Measurements from ENCODE around the gene MYL11. TPM values are rescaled to one million over a fixed set of nuclear protein-coding genes. Genes with fewer than 3 reads are reported as not detected.

Gene MYL11
- total RNA-seq, 1 donor from 2014 or later: not detected

DNA sequence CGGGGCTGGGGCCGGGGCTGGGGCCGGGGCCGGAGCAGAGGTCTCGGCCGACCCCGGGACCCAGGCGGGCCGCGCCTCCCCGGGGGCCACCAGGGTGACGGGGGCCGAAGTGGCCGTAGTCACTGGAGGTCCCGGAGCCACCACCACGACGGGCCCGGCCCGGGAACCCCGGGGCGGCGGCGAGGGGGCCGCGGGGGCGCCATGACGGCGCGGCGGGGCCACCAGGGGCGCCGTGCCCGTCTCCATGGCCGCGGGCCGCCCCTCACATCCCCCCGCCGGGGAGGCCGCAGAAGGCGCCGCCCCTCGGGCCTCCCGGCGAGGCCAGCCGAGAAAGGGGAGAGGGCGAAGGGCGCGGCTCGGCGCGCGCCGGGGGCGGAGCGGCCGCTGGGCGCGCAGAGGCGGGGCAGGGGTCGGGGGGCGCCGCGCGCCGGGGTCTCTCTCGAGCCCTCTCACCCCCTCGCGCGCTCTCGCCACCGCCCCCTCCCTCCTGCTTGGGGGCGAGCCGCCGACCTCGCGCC lies 4.6 kb upstream of the MYL11 start:
- intact Hi-C loops (cut with micrococcal nuclease): loop anchor here (1.0 to 2.0 kb wide), 10 partner anchors 8 to 373 kb away; partner anchors contain the start of genes ALDOA, CD2BP2, DCTPP1 and FBRS

DNA sequence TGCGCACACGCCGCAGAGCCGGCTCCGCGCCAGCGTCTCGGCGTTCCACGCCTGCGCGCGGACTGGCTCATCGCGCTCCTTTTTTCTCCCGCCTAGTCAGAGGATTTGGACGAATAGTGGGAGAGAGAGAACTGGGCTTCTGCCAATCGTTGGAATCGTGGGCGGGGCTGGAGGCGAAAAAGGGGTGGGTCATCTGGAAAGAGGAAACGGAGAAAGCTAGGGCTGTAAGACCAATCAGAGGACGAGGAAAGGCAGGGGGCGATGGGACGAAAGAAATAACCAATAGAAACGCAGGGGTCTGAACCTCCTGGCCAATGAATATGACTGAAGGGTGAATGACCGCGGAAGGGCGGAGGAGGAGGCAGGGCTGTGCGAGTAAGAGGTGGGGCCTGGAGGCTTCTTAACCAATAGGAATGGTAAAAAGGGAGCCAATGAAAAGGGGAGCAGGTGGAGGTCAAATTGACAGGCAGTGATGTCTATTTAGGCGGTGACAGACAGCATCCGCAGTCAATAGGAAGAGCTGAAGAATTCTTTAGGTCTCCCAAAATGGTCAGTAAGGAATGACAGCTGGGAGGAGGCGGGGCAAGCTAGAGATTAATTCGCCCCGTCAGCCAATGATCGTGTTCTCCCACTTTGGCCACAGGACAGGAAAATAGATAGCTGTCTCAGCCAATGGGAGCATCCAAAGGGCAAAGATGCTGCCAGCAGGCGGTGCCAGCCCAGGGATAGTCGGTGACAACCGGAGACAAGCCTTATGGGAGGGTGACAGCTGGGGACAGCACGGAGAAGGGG lies 4.0 kb upstream of the MYL11 start, which contains the start of gene TBC1D10B:
Gene TBC1D10B, minus strand, starts transcription at position 39 of the 792 bp plus-strand sequence. CDS start 311 bp downstream, outside the sequence.
- intact Hi-C loops (cut with micrococcal nuclease): loop anchor here (1.0 to 2.0 kb wide), 13 partner anchors 8 to 374 kb away; partner anchors contain the start of genes ALDOA, CD2BP2, DCTPP1 and FBRS

DNA sequence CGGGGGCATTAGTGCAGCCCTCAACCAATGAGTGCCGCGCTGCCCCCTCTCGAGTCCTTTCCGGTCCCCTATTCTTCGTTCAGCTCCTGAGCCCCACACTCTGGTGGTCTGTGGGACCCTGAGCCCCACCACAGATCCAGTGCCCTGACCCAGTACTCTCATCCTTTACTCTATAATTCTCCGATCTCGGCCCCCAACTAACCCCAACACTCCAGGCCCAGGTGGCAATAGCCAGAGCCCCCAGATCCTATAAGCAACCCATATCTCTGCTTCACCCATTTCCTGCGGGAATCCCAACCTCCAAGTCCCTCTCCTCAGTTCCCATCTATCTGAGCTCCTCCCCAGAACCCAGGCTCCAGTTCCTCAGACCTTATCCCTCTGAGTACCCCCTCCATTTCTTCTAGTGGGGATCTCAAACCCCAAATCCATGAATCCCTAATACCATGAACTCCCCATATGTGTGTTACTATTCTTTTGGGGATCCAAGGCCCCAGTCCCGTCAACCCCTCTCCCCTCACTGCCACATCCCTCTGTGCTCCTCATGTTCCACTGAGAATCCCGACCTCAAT lies 3.3 kb upstream of the MYL11 start:
- intact Hi-C loops (cut with micrococcal nuclease): loop anchor here (1.0 to 2.0 kb wide), 6 partner anchors 36 to 375 kb away; partner anchors contain the start of genes ALDOA, INO80E, TBX6 and ZNF771

DNA sequence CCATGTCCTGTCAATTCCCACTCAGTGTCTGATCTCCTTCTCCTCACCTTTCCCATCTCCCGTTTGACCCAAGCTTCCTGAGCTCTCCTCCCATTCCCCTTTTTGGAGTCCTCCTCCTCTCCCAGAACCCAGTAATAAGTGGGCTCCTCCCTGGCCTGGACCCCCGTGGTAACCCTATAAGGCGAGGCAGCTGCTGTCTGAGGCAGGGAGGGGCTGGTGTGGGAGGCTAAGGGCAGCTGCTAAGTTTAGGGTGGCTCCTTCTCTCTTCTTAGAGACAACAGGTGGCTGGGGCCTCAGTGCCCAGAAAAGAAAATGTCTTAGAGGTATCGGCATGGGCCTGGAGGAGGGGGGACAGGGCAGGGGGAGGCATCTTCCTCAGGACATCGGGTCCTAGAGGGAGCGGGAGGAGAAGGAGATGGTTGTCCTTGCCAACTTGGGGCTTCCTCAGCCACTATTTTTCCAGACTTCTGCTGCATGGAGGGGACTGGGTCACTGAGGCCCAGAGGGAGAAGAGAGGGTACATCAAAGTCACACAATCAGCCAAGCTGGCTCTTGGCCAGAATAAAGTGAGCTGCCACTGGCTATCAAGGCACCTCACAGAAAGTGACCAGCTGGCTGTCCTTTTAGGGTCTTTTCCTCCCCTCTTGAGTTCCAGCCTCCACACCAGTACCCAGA lies 2.4 kb upstream of the MYL11 start:
- intact Hi-C loops (cut with micrococcal nuclease): no loop called here

DNA sequence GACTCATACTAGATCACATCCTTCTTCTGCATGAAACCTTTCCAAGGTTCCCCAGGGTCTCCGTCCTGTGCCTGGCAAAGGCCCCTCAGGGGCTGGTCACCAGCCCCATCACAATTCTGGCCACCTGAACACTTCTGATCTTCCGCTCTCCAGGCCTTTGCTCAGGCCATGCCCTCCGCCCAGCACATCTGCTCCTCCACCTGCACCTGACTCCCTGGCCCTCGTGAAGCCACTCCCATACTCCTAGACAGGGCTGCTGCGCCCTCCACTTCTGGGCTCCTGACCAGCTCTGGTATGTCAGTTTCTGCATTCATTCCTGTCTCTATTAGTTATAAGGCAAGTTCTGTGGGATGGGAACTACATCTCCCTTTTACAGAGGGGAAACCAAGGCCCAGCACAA lies 1.9 kb upstream of the MYL11 start:
- intact Hi-C loops (cut with micrococcal nuclease): no loop called here

DNA sequence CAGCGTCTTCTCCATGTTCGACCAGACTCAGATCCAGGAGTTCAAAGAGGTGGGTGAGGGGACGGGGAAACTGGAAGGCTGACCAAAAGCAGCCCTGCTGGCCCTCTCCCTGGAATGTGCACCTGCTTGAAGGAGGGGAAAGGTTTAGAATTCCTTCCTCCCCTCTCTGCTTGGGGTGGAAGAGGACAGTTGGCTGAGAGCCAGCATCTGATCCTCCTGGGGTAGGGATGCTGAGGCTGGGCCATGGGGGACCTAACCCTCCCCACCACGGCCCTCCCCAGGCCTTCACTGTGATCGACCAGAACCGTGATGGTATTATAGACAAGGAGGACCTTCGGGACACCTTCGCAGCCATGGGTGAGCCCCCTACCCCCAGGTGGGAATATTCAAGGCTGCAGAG lies 1.3 kb downstream of the MYL11 start:
- intact Hi-C loops (cut with micrococcal nuclease): no loop called here

DNA sequence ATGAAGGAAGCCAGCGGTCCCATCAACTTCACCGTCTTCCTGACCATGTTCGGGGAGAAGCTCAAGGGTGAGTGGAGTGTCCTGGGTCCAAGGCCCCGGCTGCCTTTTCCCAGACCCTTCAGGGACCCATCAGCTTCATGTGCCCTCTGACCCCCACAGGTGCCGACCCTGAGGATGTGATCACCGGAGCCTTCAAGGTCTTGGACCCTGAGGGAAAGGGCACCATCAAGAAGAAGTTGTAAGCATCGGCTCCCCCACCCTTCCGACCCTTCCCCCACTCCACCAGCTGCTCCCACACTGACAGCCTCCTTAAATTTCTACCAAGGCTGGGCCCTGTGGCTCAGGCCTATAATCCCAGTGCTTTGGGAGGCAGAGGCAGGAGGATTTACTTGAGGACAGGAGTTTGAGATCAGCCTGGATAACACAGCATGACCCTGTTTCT lies 1.9 kb downstream of the MYL11 start:
- intact Hi-C loops (cut with micrococcal nuclease): no loop called here

DNA sequence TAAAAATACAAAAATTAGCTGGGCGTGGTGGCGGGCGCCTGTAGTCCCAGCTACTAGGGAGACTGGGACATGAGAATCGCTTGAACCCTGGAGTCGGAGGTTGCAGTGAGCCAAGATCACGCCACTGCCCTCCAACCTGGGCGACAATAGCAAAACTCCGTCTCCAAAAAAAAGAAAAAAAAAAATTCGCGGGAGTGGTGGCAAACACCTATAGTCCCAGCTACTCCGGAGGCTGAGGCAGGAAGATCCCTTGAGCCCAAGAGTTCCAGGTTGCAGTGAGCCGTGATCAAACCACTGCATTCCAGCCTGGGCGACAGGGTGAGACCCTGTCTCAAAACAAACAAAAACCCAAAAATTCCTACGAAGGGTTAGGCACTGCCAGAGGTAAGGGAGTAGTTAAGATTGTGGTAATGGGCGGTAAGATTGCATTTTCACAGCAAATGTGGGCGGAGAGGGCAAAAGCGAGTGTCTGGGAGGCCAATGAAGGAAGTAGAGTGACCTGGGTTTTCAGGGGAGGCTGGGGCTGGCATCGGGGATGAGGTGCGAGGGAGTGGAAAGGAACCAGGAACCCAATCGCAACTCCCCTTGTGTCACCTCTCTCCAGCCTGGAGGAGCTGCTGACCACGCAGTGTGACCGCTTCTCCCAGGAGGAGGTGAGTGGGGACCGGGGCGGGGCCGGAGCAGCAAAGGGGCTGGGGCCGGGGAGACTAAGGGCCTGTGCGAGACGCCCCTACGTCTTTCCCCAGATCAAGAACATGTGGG lies 2.6 kb downstream of the MYL11 start:
- intact Hi-C loops (cut with micrococcal nuclease): no loop called here

DNA sequence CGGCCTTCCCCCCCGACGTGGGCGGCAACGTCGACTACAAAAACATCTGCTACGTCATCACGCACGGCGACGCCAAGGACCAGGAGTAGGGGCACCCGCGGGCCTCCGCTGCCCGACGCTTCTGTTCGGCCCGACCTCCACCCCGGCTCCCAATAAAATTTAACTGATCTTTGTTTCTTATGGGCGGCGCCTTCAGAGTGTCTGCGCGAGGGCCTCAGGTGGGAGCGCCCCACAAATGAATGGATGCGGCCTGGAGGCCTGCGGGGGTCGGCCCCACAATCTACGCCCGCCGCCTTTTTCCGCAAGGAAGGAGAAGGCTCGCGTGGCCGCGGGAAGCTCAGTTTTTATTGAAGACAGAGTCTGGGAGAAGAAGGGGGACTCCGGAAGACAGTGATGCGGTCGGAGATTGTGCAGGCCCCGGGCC lies 3.2 kb downstream of the MYL11 start:
- intact Hi-C loops (cut with micrococcal nuclease): loop anchor here (1.0 to 2.0 kb wide), 7 partner anchors 8 to 313 kb away; partner anchors contain the start of genes ALDOA, CD2BP2, FBRS and TBC1D10B

DNA sequence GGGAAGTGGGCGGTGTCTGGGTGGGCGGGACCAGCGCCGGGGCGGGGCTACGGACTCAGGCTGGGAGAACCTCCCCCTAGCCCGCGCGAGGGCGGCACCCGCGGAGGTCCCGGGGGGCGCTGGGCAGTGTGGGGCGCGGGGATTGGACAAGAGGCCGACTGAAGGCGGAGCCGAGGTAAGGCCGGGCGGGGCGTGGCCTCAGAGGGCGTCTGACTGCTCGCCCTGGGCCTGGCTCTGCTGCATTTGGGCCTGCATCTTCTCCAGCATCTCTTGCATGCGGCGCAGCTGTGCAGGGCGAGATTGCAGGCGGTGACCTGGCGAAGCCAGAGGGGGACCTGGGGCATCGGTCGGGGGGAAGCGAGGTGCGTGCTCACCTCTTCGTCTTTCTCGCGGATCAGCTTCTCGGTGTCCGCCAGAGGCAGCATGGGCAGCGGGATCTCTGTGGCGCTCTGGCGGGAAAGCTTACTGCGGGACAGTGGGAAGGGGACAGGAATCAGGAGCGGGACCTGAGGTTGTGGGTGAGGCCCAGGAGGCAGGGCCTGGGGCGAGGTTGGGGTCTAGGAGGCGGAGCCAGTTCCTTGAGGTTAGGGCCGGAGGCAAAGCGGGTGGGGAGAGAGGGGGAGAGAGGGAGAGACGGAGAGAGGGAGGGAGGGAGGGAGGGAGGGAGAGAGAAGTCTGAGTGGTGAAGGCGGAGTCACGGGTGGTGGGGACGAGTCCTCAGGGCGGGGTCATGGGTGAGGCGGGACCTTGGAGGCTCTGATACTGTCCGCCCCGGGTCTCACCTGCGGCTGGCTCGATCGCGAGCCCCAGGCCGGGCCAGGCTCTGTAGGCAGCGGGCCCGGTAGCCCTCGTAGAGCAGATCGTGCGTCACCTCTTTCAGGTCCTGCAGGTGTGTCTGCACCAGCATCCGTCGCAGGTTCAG lies 3.9 kb downstream of the MYL11 start:
- intact Hi-C loops (cut with micrococcal nuclease): loop anchor here (1.0 to 2.0 kb wide), 7 partner anchors 8 to 314 kb away; partner anchors contain the start of genes ALDOA, CD2BP2, FBRS and TBC1D10B

DNA sequence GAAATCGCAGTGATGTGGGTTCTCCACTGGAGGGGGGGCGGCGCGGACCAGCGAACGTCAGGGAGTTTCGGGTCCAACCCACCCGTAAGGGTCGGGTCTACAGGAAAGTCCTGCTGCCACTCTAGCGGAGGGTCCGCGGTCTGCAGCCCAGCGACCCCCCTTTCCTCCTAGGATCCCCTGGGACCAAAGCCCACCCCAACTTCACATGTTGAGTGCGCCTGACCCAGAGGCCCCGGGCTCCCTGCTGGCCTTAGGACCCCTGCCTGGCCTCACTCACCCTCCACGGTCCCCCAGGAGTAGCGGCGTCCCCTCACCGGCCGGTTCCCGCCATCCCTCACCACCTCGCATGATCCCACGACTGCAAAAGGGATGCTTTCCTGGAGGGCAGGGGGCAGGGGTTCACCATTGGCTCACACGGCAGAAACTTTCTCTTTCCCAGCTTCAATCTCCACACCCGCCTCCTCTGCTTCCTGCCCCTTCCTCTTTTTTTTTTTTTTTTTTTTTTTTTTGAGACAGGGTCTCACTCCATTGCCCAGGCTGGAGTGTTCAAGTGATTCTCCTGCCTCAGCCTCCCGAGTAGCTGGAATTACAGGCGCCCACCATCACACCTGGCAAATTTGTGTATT lies 4.7 kb downstream of the MYL11 start:
- intact Hi-C loops (cut with micrococcal nuclease): loop anchor here (2.0 kb wide), 2 partner anchors 148 to 314 kb away; partner anchors contain the start of genes ALDOA and ZNF768

DNA sequence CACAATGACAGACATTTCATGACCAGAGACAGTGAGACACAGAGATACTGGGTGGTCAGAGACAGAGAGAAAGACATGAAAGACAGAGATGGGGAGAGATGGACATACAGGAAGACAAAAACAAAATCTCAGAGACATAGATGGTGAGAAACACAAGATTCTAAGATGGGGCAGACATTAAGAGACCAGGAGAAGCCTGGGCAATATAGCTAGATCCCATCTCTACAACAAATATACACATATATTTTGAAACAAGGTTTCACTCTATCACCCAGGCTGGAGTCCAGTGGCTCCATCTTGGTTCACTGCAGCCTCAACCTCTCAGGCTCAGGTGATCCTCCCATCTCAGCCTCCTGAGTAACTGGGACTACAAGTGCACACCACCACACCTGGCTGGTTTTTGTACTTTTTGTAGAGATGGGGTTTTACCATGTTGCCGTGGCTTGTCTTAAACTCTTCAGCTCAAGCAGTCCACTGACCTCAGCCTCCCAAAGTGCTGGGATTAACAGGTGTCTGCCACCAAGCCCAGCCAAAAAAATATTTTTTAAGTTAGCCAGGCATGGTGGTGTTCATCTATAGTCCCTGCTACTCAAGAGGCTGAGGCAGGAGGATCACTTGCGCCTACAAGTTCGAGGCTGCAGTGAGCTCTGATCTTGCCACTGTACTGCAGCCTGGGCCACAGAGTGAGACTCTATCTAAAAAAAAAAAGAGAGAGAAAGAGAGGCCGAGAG lies 5.6 kb downstream of the MYL11 start:
- intact Hi-C loops (cut with micrococcal nuclease): no loop called here

DNA sequence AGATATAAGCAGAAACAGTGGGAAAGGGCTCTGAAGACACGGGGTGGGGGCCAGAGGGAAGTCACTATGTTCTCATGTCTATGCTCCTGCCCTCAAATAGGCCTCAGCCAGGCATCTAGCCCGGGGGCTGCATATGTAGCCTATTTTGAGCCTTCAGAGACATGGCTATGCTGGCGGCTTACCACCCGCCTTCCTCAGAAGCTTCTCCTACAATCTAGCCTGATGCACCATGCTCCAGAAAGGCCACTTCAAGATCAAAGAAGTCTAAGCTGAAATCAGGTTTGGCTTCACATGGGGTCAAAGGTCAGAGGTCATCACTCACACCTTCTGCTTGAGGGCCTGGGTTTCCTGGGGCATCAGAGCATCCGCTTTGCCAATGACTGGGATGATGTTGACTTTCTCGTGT lies 6.2 kb downstream of the MYL11 start:
- intact Hi-C loops (cut with micrococcal nuclease): no loop called here

DNA sequence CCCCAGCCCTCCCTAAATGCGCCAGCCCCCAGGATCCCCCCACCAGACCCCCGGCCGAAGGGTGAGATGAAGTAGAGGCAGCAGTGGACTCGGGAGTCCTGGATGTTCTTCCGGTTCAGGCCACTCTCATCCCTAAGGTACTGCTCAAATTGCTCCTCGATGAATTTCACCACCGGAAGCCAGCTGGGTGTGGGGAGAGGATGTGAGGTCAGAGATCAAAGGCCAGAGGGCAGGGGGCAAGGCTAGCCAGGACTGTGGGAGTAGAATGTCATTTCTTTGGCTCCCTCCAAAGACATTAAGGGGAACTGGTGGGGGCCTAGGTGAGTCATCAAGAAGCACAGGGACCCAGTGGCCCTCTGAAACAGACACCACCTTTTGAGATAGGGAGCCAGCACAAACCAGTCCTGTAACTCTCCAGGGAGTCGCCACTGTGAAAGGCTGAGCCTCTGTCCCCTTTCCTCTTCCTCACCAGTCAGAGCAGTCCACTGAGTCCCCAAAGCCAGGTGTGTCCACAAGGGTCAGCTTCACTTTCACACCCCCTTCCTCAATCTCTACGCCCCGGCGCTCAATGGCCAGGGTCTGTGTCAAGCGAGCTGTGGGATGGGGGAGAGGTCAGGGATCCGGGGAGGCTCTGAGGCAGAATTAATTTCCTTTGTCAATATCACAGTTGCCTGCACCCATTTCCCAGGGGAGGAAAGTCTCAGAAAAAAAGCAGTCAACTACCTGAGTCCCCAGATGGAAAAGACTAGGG lies 6.9 kb downstream of the MYL11 start:
- intact Hi-C loops (cut with micrococcal nuclease): loop anchor here (1.0 kb wide), 2 partner anchors 11 to 26 kb away; partner anchors contain the start of genes TBC1D10B and ZNF771

DNA sequence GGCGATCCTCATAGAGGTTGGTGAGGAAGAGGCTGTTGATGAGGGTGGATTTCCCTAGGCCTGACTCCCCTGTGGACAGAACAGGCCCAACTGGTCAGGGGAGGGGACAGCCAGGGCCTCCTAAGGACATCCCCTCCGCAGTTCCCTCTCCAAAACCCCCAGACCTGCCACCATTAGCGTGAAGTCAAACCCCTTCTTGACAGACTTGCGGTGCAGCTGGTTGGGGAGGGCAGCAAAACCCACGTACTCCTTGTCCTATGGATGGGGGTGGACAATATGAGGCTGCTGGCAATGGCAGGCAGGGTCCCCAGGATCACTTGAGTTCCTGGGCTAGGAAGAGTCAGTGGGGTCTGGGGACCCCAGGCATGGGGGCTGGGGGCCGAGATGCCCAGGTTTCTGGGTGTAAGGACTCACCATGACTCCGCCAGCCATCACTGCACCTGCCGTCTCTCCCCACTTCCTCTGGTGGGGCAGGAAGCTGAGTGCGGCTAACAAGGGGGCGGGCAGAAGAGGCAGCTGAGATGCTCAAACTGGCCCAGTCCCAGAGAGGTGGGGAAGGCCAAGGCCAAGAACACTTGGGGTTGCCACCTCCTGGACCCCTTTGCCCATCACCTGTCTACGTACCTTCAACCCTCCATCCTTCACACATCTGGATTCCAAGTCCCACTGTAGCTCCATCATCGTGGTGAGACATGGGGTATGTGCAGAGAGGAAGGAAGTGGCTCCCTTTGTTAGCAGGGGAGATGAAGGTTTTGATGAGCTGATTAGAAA lies 7.7 kb downstream of the MYL11 start, which contains the start of gene SEPTIN1:
Gene SEPTIN1, minus strand, starts transcription at position 451 of the 771 bp plus-strand sequence. Its CDS starts 19 bp downstream, at position 432.
- intact Hi-C loops (cut with micrococcal nuclease): loop anchor here (1.0 kb wide), 2 partner anchors 12 to 25 kb away; partner anchors contain the start of genes TBC1D10B and ZNF771

DNA sequence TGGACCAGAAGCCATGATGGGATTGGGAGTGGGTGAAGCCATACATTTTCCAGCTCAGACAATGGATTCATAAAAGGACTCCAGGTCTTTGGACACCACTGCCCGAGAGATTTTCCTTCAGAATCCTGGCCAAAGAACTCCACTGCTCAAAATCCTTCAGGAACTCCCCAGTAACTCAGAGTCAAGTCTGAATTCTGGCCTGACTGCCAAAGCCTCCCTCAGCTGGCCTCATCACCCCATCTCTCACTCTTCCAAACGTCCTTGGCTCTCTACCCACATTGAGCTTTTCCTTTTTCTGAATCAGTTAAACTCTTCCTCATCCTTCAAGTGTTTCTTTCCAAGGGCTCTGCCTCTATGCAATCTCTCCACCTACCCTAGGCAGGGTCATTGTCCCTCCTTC lies 8.9 kb downstream of the MYL11 start:
- intact Hi-C loops (cut with micrococcal nuclease): no loop called here
